ENCODE results near the gene CEP164. TPM values are rescaled to one million over a fixed set of nuclear protein-coding genes. Genes with fewer than 3 reads are reported as not detected.

The CEP164 gene
- total RNA-seq, 1 experiment from 2014 or later: 13.3 TPM

DNA sequence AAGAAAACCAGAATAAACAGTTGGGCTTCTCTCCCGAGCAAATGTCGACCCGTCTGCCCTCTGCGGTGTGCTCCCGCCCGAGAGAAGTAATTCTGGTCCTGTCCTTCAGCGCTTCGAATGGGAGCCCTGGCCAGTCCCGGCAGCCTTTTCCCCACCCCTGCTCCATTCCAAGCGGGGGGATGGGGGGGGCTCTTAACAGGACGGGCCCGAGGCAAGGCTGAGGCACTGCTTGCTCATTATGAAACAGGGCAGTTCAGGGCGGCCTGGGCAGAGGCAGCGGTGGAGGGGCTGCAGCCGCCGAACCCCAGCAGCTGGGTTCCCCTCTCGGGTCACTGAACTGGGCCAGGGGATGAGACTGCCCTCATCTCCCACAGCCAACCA, 27.4 kb upstream of the CEP164 start:
- Histone ChIP-seq H3K9ac (ENCODE audit: low read length) (no peak overlapping the region), H3K9me2 (replicated peaks; ENCODE audit: insufficient read depth, low read length) (no peaks in the 10 kb centered on the region), H3K9me3 (ENCODE audit: low read length) (no peaks in the 10 kb centered on the region), H3K27ac (ENCODE audit: low read length) (no peak overlapping the region), H3K36me3 (ENCODE audit: insufficient read depth, low read length) (no peaks in the 10 kb centered on the region), H2AFZ (ENCODE audit: low read length) (no peak overlapping the region), H3K4me3 (ENCODE audit: low read length) (no peak overlapping the region), H3K27me3 (ENCODE audit: low read length) (no peaks in the 10 kb centered on the region), H3K4me1 (ENCODE audit: low read length) (no peaks in the 10 kb centered on the region), H4K20me1 (ENCODE audit: insufficient read depth, low read depth, low read length) (no peaks in the 10 kb centered on the region), H3K79me2 (ENCODE audit: low read length) (no peaks in the 10 kb centered on the region), H3K4me2 (ENCODE audit: low read depth, low read length, poor library complexity, severe bottlenecking) (no peak overlapping the region)
- DNase-seq: no peak

DNA sequence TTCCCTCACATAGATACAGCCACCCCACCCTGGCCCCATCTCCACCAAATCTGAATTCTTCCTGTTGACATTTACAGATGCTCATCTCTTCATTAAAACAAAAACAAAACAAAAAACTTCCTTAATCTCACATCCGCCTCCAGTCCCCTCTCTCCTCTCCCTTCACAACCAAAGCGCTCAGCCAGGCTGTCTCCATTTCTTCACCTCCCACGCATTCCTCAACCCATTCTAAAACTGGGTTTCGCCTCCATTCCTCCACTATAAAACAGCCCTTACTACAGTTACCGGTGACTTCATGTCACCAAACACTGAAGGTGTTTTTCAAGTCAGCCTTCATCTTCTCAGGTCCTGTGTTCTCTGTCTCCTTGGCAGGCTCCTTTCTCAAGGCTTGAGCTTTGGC, 26.9 kb upstream of the CEP164 start:
- DNase-seq: no peak
- no peaks in the 10 kb centered on the region for H3K9me2 ChIP-seq (replicated peaks; ENCODE audit: insufficient read depth, low read length)

DNA sequence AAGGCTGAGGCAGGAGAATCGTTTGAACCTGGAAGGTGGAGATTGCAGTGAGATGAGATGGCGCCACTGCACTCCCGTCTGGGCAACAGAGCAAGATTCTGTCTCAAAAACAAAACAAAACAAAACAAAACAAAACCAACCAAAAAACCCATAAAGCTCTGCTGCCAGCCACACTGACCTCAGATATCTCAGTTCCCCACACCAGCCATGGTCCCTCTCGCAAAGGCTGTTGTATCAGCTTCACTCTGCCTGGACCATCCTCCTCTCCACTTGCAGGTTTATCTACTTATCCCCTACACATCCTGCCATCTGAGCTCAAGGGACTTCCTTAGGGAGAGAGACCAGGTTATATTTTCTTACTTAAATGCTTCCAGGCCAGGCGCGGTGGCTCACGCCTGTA, 25.4 kb upstream of the CEP164 start:
- no peaks in the 10 kb centered on the region for H3K79me2 ChIP-seq (ENCODE audit: low read length)
- H3K27me3 ChIP-seq (ENCODE audit: low read length): no peaks in the 10 kb centered on the region
- no peak for DNase-seq
- H3K9me2 ChIP-seq (replicated peaks; ENCODE audit: insufficient read depth, low read length): no peaks in the 10 kb centered on the region
- H3K9me3 ChIP-seq (ENCODE audit: low read length): no peaks in the 10 kb centered on the region
- H2AFZ ChIP-seq (ENCODE audit: low read length): no peak overlapping the region
- no peak overlapping the region for H3K9ac ChIP-seq (ENCODE audit: low read length)
- H3K4me2 ChIP-seq (ENCODE audit: low read depth, low read length, poor library complexity, severe bottlenecking): no peak overlapping the region
- no peak overlapping the region for H3K27ac ChIP-seq (ENCODE audit: low read length)
- no peak overlapping the region for H3K4me3 ChIP-seq (ENCODE audit: low read length)
- H4K20me1 ChIP-seq (ENCODE audit: insufficient read depth, low read depth, low read length): no peaks in the 10 kb centered on the region
- no peaks in the 10 kb centered on the region for H3K36me3 ChIP-seq (ENCODE audit: insufficient read depth, low read length)
- H3K4me1 ChIP-seq (ENCODE audit: low read length): no peaks in the 10 kb centered on the region

More for the DNA sequence above, 26.9 kb upstream of the CEP164 start:
- H4K20me1 ChIP-seq (ENCODE audit: insufficient read depth, low read depth, low read length): no peaks in the 10 kb centered on the region
- no peaks in the 10 kb centered on the region for H3K9me3 ChIP-seq (ENCODE audit: low read length)
- no peak overlapping the region for H3K9ac ChIP-seq (ENCODE audit: low read length)
- H3K4me3 ChIP-seq (ENCODE audit: low read length): no peak overlapping the region
- no peak overlapping the region for H3K27ac ChIP-seq (ENCODE audit: low read length)
- no peak overlapping the region for H2AFZ ChIP-seq (ENCODE audit: low read length)
- H3K4me2 ChIP-seq (ENCODE audit: low read depth, low read length, poor library complexity, severe bottlenecking): no peak overlapping the region
- H3K79me2 ChIP-seq (ENCODE audit: low read length): no peaks in the 10 kb centered on the region
- H3K36me3 ChIP-seq (ENCODE audit: insufficient read depth, low read length): no peaks in the 10 kb centered on the region
- no peaks in the 10 kb centered on the region for H3K27me3 ChIP-seq (ENCODE audit: low read length)
- no peaks in the 10 kb centered on the region for H3K4me1 ChIP-seq (ENCODE audit: low read length)

DNA sequence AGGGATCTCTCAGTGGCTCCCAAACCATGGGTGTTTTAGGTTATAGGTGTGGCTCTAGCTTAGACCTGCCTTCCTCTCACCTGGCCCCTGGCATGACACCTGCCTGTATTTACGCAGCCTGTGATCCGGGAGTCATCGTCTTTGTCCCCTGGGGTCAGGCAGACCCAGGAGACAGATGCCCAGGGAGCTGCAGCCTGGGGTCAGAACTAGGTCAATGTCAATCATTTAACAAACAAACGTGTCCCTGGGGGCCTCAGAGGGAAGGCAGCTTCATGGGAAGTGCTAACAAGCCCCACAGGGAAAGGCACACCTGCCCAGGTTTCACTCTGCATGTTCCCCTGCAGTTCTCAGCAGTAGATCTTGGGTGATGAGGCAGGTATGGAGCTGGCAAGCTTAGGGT, 24.6 kb upstream of the CEP164 start:
- Histone ChIP-seq H4K20me1 (ENCODE audit: insufficient read depth, low read depth, low read length) (no peaks in the 10 kb centered on the region), H3K9me3 (ENCODE audit: low read length) (no peaks in the 10 kb centered on the region), H3K4me2 (ENCODE audit: low read depth, low read length, poor library complexity, severe bottlenecking) (no peak overlapping the region), H3K4me3 (ENCODE audit: low read length) (no peak overlapping the region), H3K27ac (ENCODE audit: low read length) (no peak overlapping the region), H3K79me2 (ENCODE audit: low read length) (no peaks in the 10 kb centered on the region), H3K4me1 (ENCODE audit: low read length) (no peaks in the 10 kb centered on the region), H3K27me3 (ENCODE audit: low read length) (no peaks in the 10 kb centered on the region), H3K9me2 (replicated peaks; ENCODE audit: insufficient read depth, low read length) (no peaks in the 10 kb centered on the region), H3K36me3 (ENCODE audit: insufficient read depth, low read length) (no peaks in the 10 kb centered on the region), H2AFZ (ENCODE audit: low read length) (no peak overlapping the region), H3K9ac (ENCODE audit: low read length) (no peak overlapping the region)
- DNase-seq: no peak

DNA sequence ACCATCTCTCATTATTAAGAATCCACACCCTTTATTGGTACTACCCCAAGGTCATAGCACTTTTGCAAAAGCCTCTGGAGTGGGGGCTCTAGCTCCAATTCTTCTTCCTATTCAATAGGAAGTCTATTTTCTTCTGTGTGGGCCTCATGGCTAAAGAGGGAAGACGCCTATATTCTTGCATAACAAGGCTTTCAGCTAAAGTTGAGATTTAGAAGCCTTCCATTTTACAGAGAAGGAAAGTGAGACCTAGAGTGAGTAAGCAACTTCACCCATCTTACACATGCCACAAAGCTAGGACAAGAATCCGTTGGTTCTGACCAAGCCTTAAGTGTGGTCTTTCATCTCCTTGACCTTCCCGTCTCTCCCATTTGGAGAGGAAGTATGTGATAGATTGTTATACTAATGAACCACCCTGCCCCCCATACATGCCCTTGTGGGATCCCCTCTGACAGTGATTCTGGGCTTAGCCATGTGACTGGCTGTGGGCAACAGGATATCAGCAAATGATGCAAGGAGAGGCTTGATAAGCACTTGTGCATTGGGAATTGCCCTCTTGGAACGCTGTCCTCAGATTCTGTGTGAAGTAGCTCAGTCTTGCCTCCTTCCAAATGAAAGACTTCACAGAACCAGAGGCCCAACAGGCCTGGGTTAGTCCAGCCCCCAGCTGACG, 23.9 kb upstream of the CEP164 start:
- DNase-seq: no peak
- H3K27me3 ChIP-seq (ENCODE audit: low read length): no peaks in the 10 kb centered on the region
- H3K79me2 ChIP-seq (ENCODE audit: low read length): no peaks in the 10 kb centered on the region
- H3K9ac ChIP-seq (ENCODE audit: low read length): no peak overlapping the region
- H3K9me3 ChIP-seq (ENCODE audit: low read length): no peaks in the 10 kb centered on the region
- H3K9me2 ChIP-seq (replicated peaks; ENCODE audit: insufficient read depth, low read length): no peaks in the 10 kb centered on the region
- no peak overlapping the region for H2AFZ ChIP-seq (ENCODE audit: low read length)
- H3K36me3 ChIP-seq (ENCODE audit: insufficient read depth, low read length): no peaks in the 10 kb centered on the region
- H3K4me3 ChIP-seq (ENCODE audit: low read length): no peak overlapping the region
- no peak overlapping the region for H3K27ac ChIP-seq (ENCODE audit: low read length)
- no peaks in the 10 kb centered on the region for H3K4me1 ChIP-seq (ENCODE audit: low read length)
- H4K20me1 ChIP-seq (ENCODE audit: insufficient read depth, low read depth, low read length): no peaks in the 10 kb centered on the region
- no peak overlapping the region for H3K4me2 ChIP-seq (ENCODE audit: low read depth, low read length, poor library complexity, severe bottlenecking)

DNA sequence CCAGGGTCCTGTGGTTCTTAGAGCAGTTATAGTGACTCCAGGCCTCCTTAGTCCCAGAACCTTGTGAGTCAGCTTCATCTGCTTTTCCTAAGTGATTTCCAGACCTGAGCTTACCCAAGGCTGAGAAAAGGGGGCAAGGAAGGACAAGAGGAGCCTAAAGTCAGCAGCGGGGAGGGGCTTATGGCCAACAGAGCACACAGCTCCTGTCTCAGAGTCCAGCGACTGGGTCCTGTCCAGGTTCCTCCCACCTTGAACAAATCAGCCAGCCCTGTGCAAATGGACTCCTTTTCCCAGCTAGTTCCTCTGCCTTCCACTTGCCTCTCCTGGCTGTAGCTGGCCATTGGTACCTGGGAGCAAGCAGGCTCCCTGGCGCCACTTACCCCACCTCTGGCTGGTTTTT, 22.5 kb upstream of the CEP164 start:
- Histone ChIP-seq H3K4me1 (ENCODE audit: low read length) (no peaks in the 10 kb centered on the region), H3K27ac (ENCODE audit: low read length) (no peak overlapping the region), H3K79me2 (ENCODE audit: low read length) (no peaks in the 10 kb centered on the region), H2AFZ (ENCODE audit: low read length) (no peak overlapping the region), H4K20me1 (ENCODE audit: insufficient read depth, low read depth, low read length) (no peaks in the 10 kb centered on the region), H3K9me2 (replicated peaks; ENCODE audit: insufficient read depth, low read length) (no peaks in the 10 kb centered on the region), H3K36me3 (ENCODE audit: insufficient read depth, low read length) (no peaks in the 10 kb centered on the region), H3K9me3 (ENCODE audit: low read length) (no peaks in the 10 kb centered on the region), H3K4me3 (ENCODE audit: low read length) (no peak overlapping the region), H3K9ac (ENCODE audit: low read length) (no peak overlapping the region), H3K4me2 (ENCODE audit: low read depth, low read length, poor library complexity, severe bottlenecking) (no peak overlapping the region), H3K27me3 (ENCODE audit: low read length) (no peaks in the 10 kb centered on the region)
- no peak for DNase-seq

DNA sequence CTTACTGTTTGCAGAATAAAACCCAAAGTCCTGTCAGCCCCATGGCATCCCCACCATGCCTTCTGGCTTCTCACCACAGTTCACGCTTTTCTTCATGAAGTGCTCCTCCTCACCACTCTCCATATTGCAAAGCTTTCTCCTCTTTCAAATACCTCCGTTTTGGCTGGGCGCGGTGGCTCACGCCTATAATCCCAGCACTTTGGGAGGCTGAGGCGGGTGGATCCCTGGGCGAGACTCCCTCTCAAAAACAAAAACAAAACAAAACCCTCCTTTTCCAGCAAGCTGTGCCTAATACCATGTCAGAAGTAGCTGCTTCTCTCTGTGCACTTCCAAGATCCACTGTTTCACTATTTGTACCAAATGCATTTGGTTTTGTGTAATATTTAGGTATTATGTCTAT, 18.3 kb upstream of the CEP164 start:
- Histone ChIP-seq H3K4me1 (ENCODE audit: low read length) (no peaks in the 10 kb centered on the region), H4K20me1 (ENCODE audit: insufficient read depth, low read depth, low read length) (no peaks in the 10 kb centered on the region), H3K4me2 (ENCODE audit: low read depth, low read length, poor library complexity, severe bottlenecking) (no peak overlapping the region)

DNA sequence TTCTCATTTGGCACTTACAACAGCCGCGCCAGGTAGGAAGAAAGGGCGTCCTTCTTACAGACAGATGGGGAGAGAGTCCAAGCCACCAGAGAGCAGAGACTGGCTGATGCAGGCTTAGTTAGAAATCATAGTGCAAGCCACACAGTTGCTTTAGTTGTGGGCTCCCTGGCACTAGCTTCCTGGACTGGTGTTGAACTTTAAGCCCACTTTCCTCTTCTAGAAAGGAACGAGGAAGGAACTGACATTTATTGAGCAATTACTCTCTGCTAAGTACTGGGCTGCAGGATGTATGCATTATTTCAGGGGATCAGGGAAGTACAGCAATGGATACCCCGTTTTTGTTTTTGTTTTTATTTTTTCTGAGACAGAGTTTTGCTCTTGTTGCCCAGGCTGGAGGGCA, 14.6 kb upstream of the CEP164 start:
- no peak for DNase-seq
- H3K9ac ChIP-seq (ENCODE audit: low read length): no peak overlapping the region
- H4K20me1 ChIP-seq (ENCODE audit: insufficient read depth, low read depth, low read length): no peaks in the 10 kb centered on the region
- H3K79me2 ChIP-seq (ENCODE audit: low read length): no peaks in the 10 kb centered on the region
- no peak overlapping the region for H3K27ac ChIP-seq (ENCODE audit: low read length)
- H3K4me2 ChIP-seq (ENCODE audit: low read depth, low read length, poor library complexity, severe bottlenecking): no peak overlapping the region
- no peaks in the 10 kb centered on the region for H3K9me3 ChIP-seq (ENCODE audit: low read length)
- H3K4me3 ChIP-seq (ENCODE audit: low read length): no peak overlapping the region
- H2AFZ ChIP-seq (ENCODE audit: low read length): no peak overlapping the region
- H3K4me1 ChIP-seq (ENCODE audit: low read length): no peaks in the 10 kb centered on the region
- H3K27me3 ChIP-seq (ENCODE audit: low read length): no peaks in the 10 kb centered on the region
- no peaks in the 10 kb centered on the region for H3K9me2 ChIP-seq (replicated peaks; ENCODE audit: insufficient read depth, low read length)
- H3K36me3 ChIP-seq (ENCODE audit: insufficient read depth, low read length): no peaks in the 10 kb centered on the region

More for the DNA sequence above, 18.3 kb upstream of the CEP164 start:
- no peaks in the 10 kb centered on the region for H3K9me2 ChIP-seq (replicated peaks; ENCODE audit: insufficient read depth, low read length)
- no peak overlapping the region for H3K9ac ChIP-seq (ENCODE audit: low read length)
- no peak overlapping the region for H2AFZ ChIP-seq (ENCODE audit: low read length)
- no peaks in the 10 kb centered on the region for H3K9me3 ChIP-seq (ENCODE audit: low read length)
- H3K27ac ChIP-seq (ENCODE audit: low read length): no peak overlapping the region
- no peak overlapping the region for H3K4me3 ChIP-seq (ENCODE audit: low read length)
- no peaks in the 10 kb centered on the region for H3K79me2 ChIP-seq (ENCODE audit: low read length)
- H3K36me3 ChIP-seq (ENCODE audit: insufficient read depth, low read length): no peaks in the 10 kb centered on the region
- H3K27me3 ChIP-seq (ENCODE audit: low read length): no peaks in the 10 kb centered on the region
- no peak for DNase-seq
